NT2/D1 (cell line): Measurements from ENCODE around the gene TATDN3.

Experiments used
- SUZ12 ChIP-seq: IDR thresholded peaks from 2 replicates; pipeline ENCODE4 v1.6.1; 2011; ENCODE audit not compliant: insufficient read length, insufficient read depth; ENCODE audit errors: extremely low read depth
- YY1 ChIP-seq: IDR thresholded peaks from 2 replicates; pipeline ENCODE4 v1.6.1; 2011; ENCODE audit not compliant: insufficient read length, insufficient read depth
- ZNF274 ChIP-seq: IDR thresholded peaks from 2 replicates; pipeline ENCODE4 v1.6.1; 2011; ENCODE audit warnings: mild to moderate bottlenecking, low read depth, low read length

- TF ChIP-seq YY1 (no peak), ZNF274 (no peak), SUZ12 (no peak)
Observed at GRCh38 chr1:212743901-212744475, 47.7 kb upstream of the TATDN3 start.
